COLO829 (cell line): ENCODE measurements around the gene MACF1.
"Not testable (repeated sequence)": the region's sequence is repeated elsewhere in the genome, so short reads cannot be mapped to it uniquely, and the experiment has no call there.

Source experiments
- DNase-seq: peaks from one replicate; pipeline ENCODE4 v3.0.0; 2012; ENCODE audit warnings: low spot score

MACF1 gene

DNA sequence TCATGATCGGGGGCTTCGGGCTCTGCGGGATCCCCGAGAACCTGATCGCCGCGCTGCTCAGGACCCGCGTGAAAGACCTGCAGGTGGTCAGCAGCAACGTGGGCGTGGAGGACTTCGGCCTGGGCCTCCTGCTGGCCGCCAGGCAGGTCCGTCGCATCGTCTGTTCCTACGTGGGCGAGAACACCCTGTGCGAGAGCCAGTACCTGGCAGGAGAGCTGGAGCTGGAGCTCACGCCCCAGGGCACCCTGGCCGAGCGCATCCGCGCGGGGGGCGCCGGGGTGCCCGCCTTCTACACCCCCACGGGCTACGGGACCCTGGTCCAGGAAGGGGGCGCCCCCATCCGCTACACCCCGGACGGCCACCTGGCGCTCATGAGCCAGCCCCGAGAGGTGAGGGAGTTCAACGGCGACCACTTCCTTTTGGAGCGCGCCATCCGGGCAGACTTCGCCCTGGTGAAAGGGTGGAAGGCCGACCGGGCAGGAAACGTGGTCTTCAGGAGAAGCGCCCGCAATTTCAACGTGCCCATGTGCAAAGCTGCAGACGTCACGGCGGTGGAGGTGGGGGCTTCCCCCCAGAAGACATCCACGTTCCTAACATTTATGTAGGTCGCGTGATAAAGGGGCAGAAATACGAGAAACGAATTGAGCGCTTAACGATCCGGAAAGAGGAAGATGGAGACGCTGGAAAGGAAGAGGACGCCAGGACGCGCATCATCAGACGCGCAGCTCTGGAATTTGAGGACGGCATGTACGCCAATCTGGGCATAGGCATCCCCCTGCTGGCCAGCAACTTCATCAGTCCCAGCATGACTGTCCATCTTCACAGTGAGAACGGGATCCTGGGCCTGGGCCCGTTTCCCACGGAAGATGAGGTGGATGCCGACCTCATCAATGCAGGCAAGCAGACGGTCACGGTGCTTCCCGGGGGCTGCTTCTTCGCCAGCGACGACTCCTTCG lies 310.9 kb downstream of the MACF1 start:
- DNase-seq = not testable (repeated sequence)

DNA sequence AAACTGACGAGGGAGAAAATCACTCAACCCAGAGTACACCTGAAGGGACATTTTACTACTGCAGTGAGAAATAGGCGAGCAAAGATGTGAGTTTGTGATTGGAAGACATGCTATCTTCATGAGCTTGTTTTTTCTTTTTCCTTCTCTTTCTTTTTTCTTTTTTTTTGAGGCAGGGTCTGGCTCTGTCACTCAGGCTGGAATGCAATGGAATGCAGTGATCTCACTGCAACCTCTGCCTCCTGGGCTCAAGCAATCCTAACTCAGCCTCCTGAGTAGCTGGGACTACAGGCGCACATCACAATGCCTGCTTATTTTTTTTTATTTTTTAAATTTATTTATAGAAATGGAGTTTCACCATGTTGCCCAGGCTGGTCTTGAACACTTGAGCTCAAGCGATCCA lies 312.3 kb downstream of the MACF1 start:
- not testable (repeated sequence) for DNase-seq

DNA sequence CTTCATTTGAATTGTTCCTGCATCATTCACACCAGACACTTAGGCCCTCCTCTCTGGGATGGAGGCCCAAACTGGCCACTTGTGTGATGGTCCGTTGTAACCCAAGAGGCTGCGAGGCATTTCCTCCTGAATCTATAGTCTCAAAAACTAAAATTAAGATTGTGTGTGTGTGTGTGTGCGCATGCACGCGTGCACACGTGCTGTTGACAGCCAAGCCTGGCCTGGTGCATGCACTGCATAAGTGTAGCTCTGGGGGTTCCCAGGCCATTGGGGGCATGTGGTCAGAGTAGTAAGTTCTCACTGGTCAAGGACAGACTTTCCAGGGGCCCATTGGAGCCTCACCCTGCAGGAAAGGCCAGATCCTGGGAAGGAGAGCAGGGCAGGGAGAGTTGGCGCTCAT lies 313.4 kb downstream of the MACF1 start:
- not testable (repeated sequence) for DNase-seq

DNA sequence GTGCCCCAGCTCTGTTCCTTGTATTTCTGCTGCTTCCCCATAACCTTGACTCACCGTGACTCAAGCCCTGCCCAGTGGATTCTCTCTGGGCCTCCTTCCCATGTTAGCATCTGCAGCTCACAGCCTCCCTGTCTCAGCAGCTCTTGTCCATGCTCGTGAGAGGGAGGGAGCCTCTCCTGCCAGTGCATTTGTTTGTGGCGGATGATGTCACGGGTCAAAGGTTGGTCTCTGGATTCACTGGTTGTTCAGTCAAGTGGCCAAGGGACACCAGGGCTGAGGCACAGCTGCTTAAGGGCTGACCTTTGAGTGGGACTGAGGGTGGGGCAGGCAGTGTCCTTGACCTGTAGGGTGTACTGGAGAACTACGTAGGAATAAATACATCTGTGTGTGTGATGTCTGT lies 314.9 kb downstream of the MACF1 start:
- not testable (repeated sequence) for DNase-seq

DNA sequence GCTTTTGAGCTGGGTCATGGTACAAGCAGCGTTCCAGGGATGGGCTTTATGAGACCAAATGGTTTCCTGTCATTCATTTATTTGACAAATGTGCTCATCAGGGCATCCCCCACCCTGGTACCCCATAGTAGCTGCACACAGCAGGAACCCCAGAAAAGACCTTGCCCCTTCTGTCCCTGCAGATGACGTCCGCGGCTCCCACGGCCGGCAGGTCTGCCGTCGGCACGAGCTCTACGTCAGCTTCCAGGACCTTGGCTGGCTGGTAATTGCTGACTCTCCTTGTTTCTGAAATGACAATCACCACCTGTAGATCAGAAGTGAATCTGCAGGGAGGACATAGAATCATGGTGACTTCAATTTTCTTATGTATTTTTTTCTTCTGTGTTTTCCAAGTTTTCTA lies 317.7 kb downstream of the MACF1 start:
- DNase-seq = not testable (repeated sequence)

DNA sequence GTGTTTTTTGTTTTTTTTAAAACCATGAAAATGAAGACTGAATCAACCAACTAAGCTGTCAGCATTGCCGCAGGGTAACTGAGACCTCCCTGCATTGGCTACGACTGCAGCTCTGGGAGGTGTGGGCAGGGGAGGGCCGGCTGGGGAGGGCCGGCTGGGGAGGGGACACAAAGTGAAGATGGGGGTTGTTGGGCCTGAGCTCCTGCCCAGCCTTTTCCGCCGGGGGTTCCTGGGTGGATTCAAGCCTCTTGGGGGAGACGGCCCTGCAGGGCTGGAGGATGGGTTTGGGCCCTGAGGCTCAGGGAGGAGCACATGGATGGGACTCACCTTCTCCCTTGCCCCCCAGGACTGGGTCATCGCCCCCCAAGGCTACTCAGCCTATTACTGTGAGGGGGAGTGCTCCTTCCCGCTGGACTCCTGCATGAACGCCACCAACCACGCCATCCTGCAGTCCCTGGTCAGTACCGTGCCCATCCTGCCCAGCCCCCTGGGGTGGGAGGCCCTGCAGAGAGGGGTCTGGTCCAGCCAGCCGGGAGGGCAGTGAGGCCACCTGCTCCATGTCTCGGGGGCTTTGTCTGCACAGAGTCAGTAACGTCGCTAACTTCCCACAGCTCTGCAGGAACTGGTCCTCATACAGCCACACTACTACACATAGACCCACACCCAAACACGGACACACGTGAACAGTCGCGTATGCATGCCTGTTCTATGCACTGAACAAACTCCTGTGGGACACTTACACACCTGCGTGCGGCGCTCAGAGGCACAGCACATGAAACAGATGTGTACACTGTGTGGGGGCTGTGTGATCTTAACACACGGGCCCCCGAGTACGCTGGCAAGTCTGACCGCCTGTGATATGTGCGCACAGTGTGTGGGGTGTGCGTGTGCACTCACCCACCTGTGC lies 318.4 kb downstream of the MACF1 start:
- DNase-seq = no peak

DNA sequence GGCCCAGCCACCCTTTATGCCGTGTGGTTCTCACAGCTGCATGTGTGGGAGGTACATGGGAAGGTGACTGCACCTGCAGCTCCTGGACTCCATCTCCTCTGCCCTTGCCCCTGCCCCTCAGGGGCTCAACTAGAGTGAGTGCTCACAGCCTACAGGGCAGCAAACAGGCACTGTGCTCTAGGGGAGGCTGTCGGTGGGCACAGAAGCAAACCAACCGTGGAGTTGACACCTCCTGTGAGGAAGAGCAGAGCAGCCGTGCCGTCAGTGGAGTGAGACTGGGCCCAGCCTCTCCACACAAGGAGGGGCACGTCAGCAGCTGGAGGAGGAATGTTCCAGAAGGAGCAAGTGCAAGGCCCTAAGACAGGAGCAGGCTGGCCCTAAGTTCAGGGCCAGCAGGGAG lies 319.7 kb downstream of the MACF1 start:
- no peak for DNase-seq

DNA sequence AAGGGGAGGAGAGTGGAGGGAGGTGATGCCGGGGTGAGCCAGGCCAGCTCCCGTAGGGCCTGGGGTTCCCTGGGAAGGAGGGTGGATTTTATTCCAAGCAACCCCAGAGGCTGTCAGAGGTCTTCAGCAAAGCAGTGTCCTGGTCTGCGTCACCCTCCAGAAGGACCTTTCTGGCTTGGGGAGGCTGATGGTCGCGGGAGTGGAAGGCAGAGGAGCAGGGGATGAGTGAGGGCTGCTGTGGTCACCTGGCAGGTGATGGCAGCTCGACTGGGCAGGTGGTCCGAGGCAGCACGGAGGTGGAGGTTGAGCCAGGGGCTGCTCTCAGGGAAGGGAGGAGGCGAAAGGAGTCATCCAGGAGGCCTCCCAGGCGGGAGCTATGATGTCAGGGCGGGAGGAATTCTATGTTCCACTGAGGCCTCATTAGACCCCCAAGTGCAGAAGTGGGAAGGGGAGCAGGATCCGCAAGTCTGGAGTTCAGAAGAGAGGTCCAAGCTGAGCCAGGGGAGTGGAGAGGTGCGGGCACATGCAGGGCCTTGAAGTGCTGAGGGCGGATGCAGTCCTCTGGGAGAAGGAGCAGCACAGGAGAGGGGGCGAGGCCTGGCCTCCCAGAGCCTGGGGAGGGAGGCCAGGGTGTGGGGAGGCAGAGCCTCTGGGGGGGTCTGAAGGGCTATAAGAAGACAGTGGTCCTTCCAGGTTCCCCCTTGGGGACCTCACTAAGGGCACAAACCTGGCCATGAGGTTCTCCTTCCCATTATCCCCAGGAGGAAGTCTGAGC lies 320.3 kb downstream of the MACF1 start:
- DNase-seq = no peak

DNA sequence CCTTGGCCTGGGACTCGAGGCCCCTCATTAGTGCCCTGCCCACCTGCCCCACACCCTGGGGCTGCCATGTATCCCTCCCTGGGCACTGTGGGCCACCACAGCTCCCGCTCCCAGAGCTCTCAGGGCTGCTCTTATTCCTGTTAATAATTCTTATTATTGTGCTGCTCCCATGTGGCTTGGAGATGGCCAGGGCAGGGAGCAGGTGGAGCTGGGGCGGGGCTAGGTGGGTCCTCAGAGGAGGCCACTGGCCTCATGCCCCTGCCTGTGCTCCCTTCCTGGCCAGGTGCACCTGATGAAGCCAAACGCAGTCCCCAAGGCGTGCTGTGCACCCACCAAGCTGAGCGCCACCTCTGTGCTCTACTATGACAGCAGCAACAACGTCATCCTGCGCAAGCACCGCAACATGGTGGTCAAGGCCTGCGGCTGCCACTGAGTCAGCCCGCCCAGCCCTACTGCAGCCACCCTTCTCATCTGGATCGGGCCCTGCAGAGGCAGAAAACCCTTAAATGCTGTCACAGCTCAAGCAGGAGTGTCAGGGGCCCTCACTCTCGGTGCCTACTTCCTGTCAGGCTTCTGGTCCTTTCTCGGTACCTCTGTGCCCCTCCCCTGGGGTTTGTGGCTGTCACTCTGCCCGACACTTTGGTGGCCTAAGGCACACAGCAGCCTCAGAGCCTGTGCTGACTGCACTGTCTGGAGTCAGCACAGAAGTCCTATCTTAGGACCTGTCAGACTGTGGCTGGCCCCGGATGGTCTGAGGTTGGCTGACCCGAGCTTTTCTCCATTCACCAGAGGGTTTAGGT lies 321.1 kb downstream of the MACF1 start:
- no peak for DNase-seq

DNA sequence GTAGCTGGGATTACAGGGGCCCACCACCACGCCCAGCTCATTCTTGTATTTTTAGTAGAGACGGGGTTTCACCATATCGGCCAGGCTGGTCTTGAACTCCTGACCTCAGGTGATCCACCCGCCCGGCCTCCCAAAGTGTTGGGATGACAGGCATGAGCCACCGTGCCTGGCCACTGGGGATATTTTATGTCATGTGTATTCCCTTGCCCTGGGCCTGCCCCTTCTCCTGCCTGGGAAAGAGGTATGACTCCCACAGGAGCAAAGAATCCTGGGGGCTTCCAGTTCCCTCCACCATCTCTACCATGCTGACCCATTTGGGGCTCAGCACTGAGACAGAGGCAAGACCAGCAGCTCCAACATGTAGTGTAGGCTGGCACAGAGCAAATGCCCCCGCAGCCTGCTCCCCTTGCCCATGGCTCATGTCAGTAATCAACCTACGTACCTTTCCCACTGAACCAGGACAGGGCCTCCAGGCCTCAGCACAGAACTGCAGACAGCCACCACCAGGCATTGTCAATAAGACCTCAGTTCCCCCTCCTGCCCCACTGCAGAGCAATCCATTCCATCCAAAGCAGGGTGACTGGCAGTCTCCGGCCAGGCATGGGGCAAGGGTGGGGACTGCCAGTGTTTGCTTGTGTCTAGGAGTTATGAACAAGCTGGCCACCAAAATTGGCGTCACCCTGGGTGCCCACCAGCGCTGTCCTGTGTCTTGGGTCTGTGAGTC lies 322.1 kb downstream of the MACF1 start:
- DNase-seq = no peak

DNA sequence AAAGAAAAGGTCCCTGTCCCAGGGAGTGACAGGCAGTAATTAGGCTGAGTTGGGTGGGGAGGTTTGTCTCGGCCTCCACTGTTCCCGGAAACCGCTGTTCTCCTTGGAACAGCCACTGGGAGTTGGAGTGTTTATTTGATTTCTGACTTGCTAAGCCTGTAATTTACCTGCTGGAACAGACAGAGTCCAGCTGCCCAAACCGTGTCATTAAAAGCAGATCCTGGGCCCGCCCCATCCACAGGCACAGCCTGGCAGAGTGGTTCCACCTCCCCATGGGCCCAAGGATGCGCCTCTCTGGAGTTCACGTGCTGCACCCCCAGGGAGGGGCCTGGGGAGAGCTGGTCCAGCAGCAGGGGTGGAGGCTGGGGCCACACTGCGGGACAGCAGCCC lies 322.7 kb downstream of the MACF1 start:
- DNase-seq = not testable (repeated sequence)

DNA sequence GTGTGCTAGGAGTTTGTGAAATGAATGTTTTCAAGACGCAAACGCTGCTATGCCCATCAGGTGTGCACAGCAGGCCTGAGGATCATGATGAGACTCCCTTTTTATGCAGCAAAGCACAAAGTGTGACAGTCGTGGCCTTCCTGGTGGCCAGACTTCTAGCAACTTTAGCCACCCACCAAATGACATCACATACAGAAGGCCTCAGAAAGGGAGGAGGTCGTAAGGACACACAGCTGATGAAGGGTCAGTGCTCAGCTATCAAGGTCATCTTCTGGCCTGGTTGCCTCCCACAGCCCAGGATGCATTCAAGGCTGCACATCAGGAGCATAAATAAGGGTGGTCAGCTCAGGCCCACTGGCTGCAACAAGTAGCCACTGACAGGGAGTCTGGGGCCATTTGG lies 323.6 kb downstream of the MACF1 start:
- no peak for DNase-seq

DNA sequence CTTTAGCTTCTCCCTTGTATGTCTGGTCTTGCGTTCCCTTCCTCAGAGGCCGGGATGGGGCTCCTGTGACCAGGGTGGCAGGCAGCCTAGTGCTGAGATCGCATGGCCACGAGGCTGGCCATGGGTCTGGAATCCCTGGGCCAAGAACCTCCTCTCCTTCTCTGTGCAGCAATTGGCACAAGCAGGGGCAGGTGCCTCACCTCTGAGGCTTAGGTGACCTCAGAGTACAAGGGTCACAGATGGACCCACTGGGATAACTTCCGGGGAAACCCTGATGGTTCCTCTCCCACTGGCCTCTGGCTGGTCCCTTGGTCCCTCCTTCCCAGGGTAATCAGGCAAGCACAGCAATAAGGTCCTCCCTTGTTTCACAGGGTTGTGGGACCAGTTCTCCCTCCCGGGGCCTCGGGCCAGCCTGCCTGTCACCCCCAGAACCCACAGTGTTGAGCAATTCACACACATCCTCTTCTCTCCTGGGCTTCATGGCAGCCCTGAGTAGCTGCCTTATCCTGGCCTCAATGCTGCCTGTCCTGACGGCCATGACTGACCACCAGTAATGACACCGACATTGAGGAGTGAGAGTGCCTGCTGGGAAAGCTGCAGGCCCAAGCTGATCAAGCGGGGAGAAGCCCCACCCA lies 325.5 kb downstream of the MACF1 start:
- DNase-seq = no peak

DNA sequence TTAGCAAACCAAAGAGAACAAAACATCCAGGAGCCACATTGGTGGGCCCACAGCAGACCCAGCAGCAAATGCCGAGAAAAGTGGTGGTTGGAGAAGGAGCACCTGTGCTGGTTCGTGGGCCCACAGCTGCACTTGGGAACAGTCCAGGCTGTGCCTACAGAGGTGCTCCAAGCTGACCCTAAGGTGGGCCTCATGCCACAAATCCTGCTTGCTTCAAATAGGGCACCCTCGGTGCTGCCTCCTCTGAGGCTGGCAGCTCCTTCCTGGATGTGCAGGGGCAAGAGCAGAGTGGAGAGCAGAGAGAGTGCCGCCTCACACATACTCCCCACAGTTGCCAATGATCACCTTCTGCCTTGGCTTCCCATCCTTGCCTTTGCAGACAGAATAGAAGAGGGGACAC lies 327.0 kb downstream of the MACF1 start:
- no peak for DNase-seq

DNA sequence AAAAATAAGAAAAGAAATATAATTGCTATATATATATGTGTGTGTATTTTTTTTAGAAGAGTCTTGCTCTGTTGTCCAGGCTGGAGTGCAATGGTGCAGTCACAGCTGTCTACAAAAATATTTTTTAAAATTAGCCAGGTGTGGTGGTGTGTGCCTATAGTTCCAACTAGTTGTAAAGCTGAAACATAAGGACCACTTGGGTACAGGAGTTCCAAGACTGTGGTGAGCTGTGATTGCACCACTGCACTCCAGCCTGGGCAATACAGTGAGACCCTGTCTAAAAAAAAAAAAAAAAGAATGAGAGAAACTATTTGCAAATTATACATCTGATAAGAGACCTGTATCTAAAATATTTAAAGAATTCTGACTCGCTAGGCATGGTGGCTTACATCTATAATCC lies 328.9 kb downstream of the MACF1 start:
- no peak for DNase-seq
